OCI-LY3 (cell line): ENCODE data around the gene CA10.

ENCODE experiments used
- EZH2phosphoT487 ChIP-seq: fragments of 200-600 bp; shearing (Covaris generic); IDR thresholded peaks from 2 replicates; pipeline ENCODE4 v1.6.1; 2018; ENCODE audit warnings: antibody characterized with exemption, mixed run types, low read depth
- TF ChIP-seq, protein P1 (sequence below): fragments of 200-600, 300-600 bp; sonication (generic); IDR thresholded peaks from 2 replicates; pipeline ENCODE4 v1.5.1; 2014; ENCODE audit warnings: antibody characterized with exemption, low read length, low read depth

DNA sequence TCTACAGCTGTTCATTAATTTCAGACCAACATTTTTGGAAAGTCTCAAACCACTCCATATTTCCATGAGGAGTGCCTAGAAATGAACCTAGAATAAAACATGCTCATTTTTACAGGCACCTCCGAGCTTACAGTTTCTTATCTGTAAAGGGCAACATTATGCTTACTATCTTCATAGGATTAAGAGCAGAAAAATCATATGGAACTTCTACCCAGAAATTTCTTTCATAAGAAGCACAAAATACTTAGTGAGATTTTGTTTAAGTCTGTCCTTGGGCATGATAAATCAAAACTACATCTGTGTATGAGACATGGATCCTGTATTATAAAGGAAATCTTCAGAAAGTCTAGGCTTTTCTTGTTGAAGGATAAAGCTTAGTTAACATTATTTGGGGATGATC, 187.4 kb downstream of the CA10 start:
- TF ChIP-seq, protein P1, sequence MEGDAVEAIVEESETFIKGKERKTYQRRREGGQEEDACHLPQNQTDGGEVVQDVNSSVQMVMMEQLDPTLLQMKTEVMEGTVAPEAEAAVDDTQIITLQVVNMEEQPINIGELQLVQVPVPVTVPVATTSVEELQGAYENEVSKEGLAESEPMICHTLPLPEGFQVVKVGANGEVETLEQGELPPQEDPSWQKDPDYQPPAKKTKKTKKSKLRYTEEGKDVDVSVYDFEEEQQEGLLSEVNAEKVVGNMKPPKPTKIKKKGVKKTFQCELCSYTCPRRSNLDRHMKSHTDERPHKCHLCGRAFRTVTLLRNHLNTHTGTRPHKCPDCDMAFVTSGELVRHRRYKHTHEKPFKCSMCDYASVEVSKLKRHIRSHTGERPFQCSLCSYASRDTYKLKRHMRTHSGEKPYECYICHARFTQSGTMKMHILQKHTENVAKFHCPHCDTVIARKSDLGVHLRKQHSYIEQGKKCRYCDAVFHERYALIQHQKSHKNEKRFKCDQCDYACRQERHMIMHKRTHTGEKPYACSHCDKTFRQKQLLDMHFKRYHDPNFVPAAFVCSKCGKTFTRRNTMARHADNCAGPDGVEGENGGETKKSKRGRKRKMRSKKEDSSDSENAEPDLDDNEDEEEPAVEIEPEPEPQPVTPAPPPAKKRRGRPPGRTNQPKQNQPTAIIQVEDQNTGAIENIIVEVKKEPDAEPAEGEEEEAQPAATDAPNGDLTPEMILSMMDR = no peak
- no peak for TF ChIP-seq EZH2phosphoT487
